GM12872 (cell line): ENCODE results near the gene COL11A1.

ENCODE experiments used
- TF ChIP-seq, protein P1 (sequence below): IDR thresholded peaks from 3 replicates; pipeline ENCODE4 v1.5.1; 2011; ENCODE audit warnings: low read depth, mild to moderate bottlenecking, low read length, moderate library complexity; ENCODE audit not compliant: insufficient read depth

COL11A1 gene

DNA sequence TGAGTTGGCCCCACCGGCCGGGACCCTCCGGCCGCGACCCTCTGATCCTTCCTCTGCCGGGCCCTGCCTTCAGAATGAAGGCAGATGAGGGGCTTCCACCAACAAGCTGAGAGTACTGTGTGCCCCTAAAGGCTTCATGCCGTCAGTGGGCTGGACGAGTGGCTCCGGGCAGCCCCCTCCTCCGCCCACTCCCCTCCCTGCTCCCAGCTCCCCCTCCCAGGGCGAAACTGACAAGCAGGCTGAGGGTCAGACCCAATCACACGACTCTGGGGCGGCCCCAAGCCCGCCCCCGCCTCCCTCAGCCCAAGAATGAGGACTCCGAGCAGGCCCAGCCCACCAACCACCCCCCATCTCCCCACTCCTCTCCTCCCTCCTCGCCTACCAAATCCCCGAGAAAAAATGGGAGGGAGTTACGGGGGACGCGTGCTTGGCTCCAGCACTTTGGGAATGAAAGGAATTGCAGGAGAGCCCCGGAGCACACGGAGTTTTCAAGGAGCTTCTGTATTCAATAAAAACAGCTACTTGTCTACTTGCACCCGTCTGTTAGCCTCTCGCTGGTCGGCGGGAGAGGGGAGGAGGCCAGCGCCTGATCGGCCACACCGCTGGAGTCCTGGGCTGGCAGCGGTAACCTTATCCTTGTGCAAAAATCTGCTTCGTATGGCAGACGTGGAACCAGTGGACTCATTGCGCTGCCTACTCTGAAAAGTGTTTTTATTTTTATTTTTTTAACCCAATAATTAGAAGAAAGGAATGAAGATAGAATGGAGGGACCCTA is at the start of gene COL11A1:
TSS of gene COL11A1 (minus strand) at position 147 of the 775 bp plus-strand sequence. CDS start 344 bp downstream, outside the sequence.
- TF ChIP-seq, protein P1, sequence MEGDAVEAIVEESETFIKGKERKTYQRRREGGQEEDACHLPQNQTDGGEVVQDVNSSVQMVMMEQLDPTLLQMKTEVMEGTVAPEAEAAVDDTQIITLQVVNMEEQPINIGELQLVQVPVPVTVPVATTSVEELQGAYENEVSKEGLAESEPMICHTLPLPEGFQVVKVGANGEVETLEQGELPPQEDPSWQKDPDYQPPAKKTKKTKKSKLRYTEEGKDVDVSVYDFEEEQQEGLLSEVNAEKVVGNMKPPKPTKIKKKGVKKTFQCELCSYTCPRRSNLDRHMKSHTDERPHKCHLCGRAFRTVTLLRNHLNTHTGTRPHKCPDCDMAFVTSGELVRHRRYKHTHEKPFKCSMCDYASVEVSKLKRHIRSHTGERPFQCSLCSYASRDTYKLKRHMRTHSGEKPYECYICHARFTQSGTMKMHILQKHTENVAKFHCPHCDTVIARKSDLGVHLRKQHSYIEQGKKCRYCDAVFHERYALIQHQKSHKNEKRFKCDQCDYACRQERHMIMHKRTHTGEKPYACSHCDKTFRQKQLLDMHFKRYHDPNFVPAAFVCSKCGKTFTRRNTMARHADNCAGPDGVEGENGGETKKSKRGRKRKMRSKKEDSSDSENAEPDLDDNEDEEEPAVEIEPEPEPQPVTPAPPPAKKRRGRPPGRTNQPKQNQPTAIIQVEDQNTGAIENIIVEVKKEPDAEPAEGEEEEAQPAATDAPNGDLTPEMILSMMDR: no peak

GRCh38 chr1:103156966-103157365 is 48.6 kb upstream of the COL11A1 start:
- TF ChIP-seq, protein P1: no peak

DNA sequence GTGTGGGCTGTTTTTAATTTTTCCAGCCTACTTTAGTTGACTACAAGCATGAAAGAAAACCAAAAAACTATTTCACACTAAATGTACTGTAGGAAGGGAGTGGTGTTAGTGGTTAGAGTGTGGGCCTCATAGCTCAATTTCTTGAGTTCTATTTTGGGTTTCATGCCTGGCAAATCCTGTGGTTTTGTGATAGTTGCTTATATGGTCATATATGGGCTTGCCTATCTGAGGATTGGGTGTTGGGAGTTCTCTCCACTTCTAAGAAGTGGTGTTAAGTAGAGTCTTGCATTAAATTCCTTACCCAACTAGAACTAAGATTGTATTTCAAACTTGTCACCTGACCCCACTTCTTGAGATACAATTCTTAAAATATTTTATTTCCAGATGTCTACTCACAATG is 37.8 kb upstream of the COL11A1 start:
- TF ChIP-seq, protein P1: no peak

GRCh38 chr1:103145449-103145848 is 37.1 kb upstream of the COL11A1 start:
- TF ChIP-seq, protein P1: no peak

- TF ChIP-seq, protein P1: no peak
These were observed 36.4 kb upstream of the COL11A1 start for GRCh38 chr1:103144681-103145080.

DNA sequence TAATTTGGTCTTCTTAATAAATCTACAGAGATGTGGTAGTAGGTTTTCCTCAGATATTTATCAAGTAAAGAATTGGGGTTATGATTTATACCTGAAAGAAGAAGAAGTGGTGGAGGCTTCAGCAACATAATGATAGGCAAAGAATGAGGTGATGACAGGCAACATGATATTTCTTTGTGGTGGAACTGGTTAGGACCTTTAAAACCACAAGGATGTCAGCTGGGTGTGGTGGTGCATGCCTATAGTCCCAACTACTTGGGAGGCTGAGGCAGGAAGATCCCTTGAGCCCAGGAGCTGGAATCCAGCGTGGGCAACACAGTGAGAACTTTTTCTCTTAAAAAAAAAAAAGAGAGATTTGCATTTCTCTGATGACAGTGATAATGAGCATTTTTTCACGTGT is 34.1 kb upstream of the COL11A1 start:
- TF ChIP-seq, protein P1: no peak

- TF ChIP-seq, protein P1: no peak
These were observed 21.5 kb upstream of the COL11A1 start for GRCh38 chr1:103129796-103130195.
